IMR-90 (cell line): Measurements from ENCODE around the gene KAT6B. TPM values are rescaled to one million over a fixed set of nuclear protein-coding genes. Genes with fewer than 3 reads are reported as not detected.
A peak's percentile ranks its signal among the peaks of the same experiment; 100 is the strongest.

Experiments used
- ATAC-seq: fragments of 200-7000 bp; cut with Tn5 transposase; 2 replicates; pipeline ENCODE4 v1.9.1; 2020; ENCODE audit warnings: low read depth, mild to moderate bottlenecking, moderate library complexity
- BruUV-seq: library from RNA; stranded (reverse); fragments of 400-500 nt; replicated peaks from 2 replicates; lab custom pipeline; 2021; lab: Mats Ljungman, UMichigan
- CTCF ChIA-PET: fragments of 300-600 bp; formaldehyde crosslinking; extraction: SDS; loops from one replicate; lab custom pipeline; 2021; ENCODE audit warnings: antibody characterized with exemption; lab: Yijun Ruan, JAX
- POLR2A ChIA-PET: fragments of 300-600 bp; sonication (Branson Sonifier 250); formaldehyde crosslinking; loops from one replicate; lab custom pipeline; 2022; ENCODE audit warnings: antibody characterized with exemption; ENCODE audit not compliant: unreplicated experiment; lab: Charles Lee
- DNase-seq: peaks from one replicate; pipeline ENCODE4 v3.0.0; 2013
- H2AFZ ChIP-seq: replicated peaks from 2 replicates; pipeline ENCODE3; 2013; ENCODE audit warnings: low read length, mild to moderate bottlenecking; ENCODE audit not compliant: poor library complexity
- H2AK5ac ChIP-seq: 2 replicates; pipeline ENCODE4 v1.6.1; 2013; ENCODE audit warnings: low read depth, low read length, inconsistent platforms
- H2AK9ac ChIP-seq: replicated peaks from 2 replicates; pipeline ENCODE3; 2013; ENCODE audit warnings: mild to moderate bottlenecking, low read depth, low read length, moderate library complexity; ENCODE audit not compliant: poor library complexity
- H2BK120ac ChIP-seq: 2 replicates; pipeline ENCODE4 v1.6.1; 2013; ENCODE audit warnings: low read depth, low read length, inconsistent platforms
- H2BK15ac ChIP-seq: 3 replicates; pipeline ENCODE4 v1.6.1; 2013; ENCODE audit warnings: low read depth, low read length, inconsistent platforms
- H2BK20ac ChIP-seq: 2 replicates; pipeline ENCODE4 v1.6.1; 2013; ENCODE audit warnings: low read depth, mild to moderate bottlenecking, inconsistent platforms, low read length, moderate library complexity
- H2BK5ac ChIP-seq: 2 replicates; pipeline ENCODE4 v1.6.1; 2013; ENCODE audit warnings: mild to moderate bottlenecking, low read depth, low read length, inconsistent platforms; ENCODE audit not compliant: poor library complexity, severe bottlenecking
- H3K14ac ChIP-seq: replicated peaks from 2 replicates; pipeline ENCODE4 v1.6.1; 2013; ENCODE audit warnings: low read depth, low read length, inconsistent platforms
- H3K18ac ChIP-seq: 2 replicates; pipeline ENCODE4 v1.6.1; 2013; ENCODE audit warnings: low read depth, low read length, control low read depth
- H3K23ac ChIP-seq: 2 replicates; pipeline ENCODE4 v1.6.1; 2013; ENCODE audit warnings: low read depth, low read length, inconsistent platforms
- H3K27ac ChIP-seq: 2 replicates; pipeline ENCODE4 v1.5.1; 2013; ENCODE audit warnings: mild to moderate bottlenecking, control low read depth, low read length; ENCODE audit not compliant: insufficient read depth
- H3K27me3 ChIP-seq: 2 replicates; pipeline ENCODE4 v1.6.1; 2013; ENCODE audit warnings: low read length; ENCODE audit not compliant: control insufficient read depth, insufficient read depth
- H3K36me3 ChIP-seq: 2 replicates; pipeline ENCODE4 v1.6.1; 2013; ENCODE audit warnings: low read length, mixed read lengths; ENCODE audit not compliant: control insufficient read depth, insufficient read depth
- H3K4ac ChIP-seq: 2 replicates; pipeline ENCODE4 v1.6.1; 2013; ENCODE audit warnings: low read depth, low read length, inconsistent platforms
- H3K4me1 ChIP-seq: 2 replicates; pipeline ENCODE4 v1.6.1; 2013; ENCODE audit warnings: low read length, mixed read lengths; ENCODE audit not compliant: control insufficient read depth, insufficient read depth
- H3K4me2 ChIP-seq: 2 replicates; pipeline ENCODE4 v1.6.1; 2013; ENCODE audit warnings: low read depth, mild to moderate bottlenecking, control low read depth, low read length, moderate library complexity
- H3K4me3 ChIP-seq: 2 replicates; pipeline ENCODE4 v1.5.1; 2013; ENCODE audit warnings: low read depth, mild to moderate bottlenecking, control low read depth, low read length, moderate library complexity; ENCODE audit not compliant: insufficient read depth
- H3K56ac ChIP-seq: 2 replicates; pipeline ENCODE4 v1.6.1; 2013; ENCODE audit warnings: low read length, inconsistent platforms; ENCODE audit not compliant: insufficient read depth; ENCODE audit errors: extremely low read depth
- H3K79me1 ChIP-seq, 2 experiments: 2 replicates each; pipeline ENCODE4 v1.6.1; 2013; ENCODE audit warnings: low read length in 2 of 2, inconsistent platforms in 1 of 2, low read depth in 1 of 2
- H3K9ac ChIP-seq: 2 replicates; pipeline ENCODE4 v1.6.1; 2013; ENCODE audit warnings: low read depth, low read length, control low read depth
- H3K9me1 ChIP-seq: 2 replicates; pipeline ENCODE4 v1.6.1; 2013; ENCODE audit warnings: low read length, inconsistent platforms; ENCODE audit not compliant: insufficient read depth
- H3K9me3 ChIP-seq: 2 replicates; pipeline ENCODE4 v1.6.1; 2013; ENCODE audit warnings: low read length; ENCODE audit not compliant: control insufficient read depth, insufficient read depth
- H4K20me1 ChIP-seq: 2 replicates; pipeline ENCODE4 v1.6.1; 2013; ENCODE audit warnings: low read length, inconsistent platforms; ENCODE audit not compliant: insufficient read depth
- H4K5ac ChIP-seq: 2 replicates; pipeline ENCODE4 v1.6.1; 2013; ENCODE audit warnings: mild to moderate bottlenecking, low read depth, low read length, control low read depth
- H4K8ac ChIP-seq, 2 experiments: 2 replicates each; pipeline ENCODE4 v1.6.1; 2013; ENCODE audit warnings: low read depth in 2 of 2, low read length in 2 of 2, control low read depth in 1 of 2, inconsistent platforms in 1 of 2
- H4K91ac ChIP-seq: 2 replicates; pipeline ENCODE4 v1.6.1; 2013; ENCODE audit warnings: low read depth, low read length, inconsistent platforms; ENCODE audit not compliant: insufficient read depth
- CEBPB ChIP-seq: IDR thresholded peaks from 2 replicates; pipeline ENCODE4 v1.6.1; 2012; ENCODE audit warnings: low read depth, low read length, improper control_type of control experiment
- MAZ ChIP-seq: IDR thresholded peaks from 2 replicates; pipeline ENCODE4 v1.6.1; 2012; ENCODE audit warnings: low read depth, mild to moderate bottlenecking, low read length, improper control_type of control experiment, moderate library complexity, borderline replicate concordance
- MXI1 ChIP-seq: IDR thresholded peaks from 2 replicates; pipeline ENCODE4 v1.6.1; 2012; ENCODE audit warnings: low read depth, mild to moderate bottlenecking, low read length, moderate library complexity, borderline replicate concordance
- RAD21 ChIP-seq: IDR thresholded peaks from 2 replicates; pipeline ENCODE4 v1.6.1; 2012; ENCODE audit warnings: low read length, improper control_type of control experiment
- RCOR1 ChIP-seq: IDR thresholded peaks from 2 replicates; pipeline ENCODE4 v1.6.1; 2012; ENCODE audit warnings: mild to moderate bottlenecking, low read length, improper control_type of control experiment; ENCODE audit not compliant: insufficient replicate concordance
- SMC3 ChIP-seq: fragments of 150-350 bp; IDR thresholded peaks from 2 replicates; pipeline ENCODE4 v1.6.1; 2016; ENCODE audit warnings: low read depth, mild to moderate bottlenecking, antibody characterized with exemption, low read length, moderate library complexity
- WGBS, 2 experiments: methylation state at CpG; one replicate each; pipeline versions ENCODE4 v1.1.5 to v1.1.7; 2013; ENCODE audit warnings: missing lambda C conversion rate in 2 of 2; ENCODE audit not compliant: insufficient read length in 1 of 2; ENCODE audit errors: extremely low coverage in 2 of 2; 5-methylcytosine and 5-hydroxymethylcytosine counted together
- dilution Hi-C: fragments of 300-500 bp; cut with HindIII; formaldehyde crosslinking; loops from one replicate; pipeline ENCODE4 v1.14.3; 2018; ENCODE audit warnings: low sequenced_read_pairs; ENCODE audit not compliant: unreplicated experiment
- in situ Hi-C: fragments of 300-500 bp; cut with MboI; formaldehyde crosslinking; loops from 3 replicates; pipeline ENCODE4 v1.14.3; 2019; ENCODE audit warnings: low sequenced_read_pairs, inconsistent platforms, mixed read lengths
- intact Hi-C: fragments of 100-400 bp; cut with micrococcal nuclease; formaldehyde crosslinking; loops from 2 replicates; pipeline ENCODE4 v1.10.0; 2022
- polyA plus RNA-seq, 3 experiments: library from polyadenylated mRNA; depleted of rRNA; stranded (reverse); fragments of >200 nt; gene quantifications; 2 replicates each; pipeline ENCODE4 v1.2.3, GENCODE V29; 2012; ENCODE audit warnings: low replicate concordance in 1 of 3
- total RNA-seq: library from RNA; depleted of rRNA; stranded (reverse); fragments of >200 nt; gene quantifications from 2 replicates; pipeline ENCODE4 v1.2.3, GENCODE V29; 2012
- TF ChIP-seq, protein P1 (sequence below): conservative IDR thresholded peaks from 2 replicates; pipeline ENCODE4 v1.5.1; 2012; ENCODE audit warnings: mild to moderate bottlenecking, low read depth, low read length, improper control_type of control experiment
- TF ChIP-seq, protein P2 (sequence below): fragments of 150-350 bp; IDR thresholded peaks from 2 replicates; pipeline ENCODE4 v1.6.1; 2017; ENCODE audit warnings: mild to moderate bottlenecking, antibody characterized with exemption, low read length, low read depth

The KAT6B gene
- total and polyA plus RNA-seq, 2 of the 4 experiments (the other 2 are of a cell fraction), result 8.8 to 28.1 TPM

DNA sequence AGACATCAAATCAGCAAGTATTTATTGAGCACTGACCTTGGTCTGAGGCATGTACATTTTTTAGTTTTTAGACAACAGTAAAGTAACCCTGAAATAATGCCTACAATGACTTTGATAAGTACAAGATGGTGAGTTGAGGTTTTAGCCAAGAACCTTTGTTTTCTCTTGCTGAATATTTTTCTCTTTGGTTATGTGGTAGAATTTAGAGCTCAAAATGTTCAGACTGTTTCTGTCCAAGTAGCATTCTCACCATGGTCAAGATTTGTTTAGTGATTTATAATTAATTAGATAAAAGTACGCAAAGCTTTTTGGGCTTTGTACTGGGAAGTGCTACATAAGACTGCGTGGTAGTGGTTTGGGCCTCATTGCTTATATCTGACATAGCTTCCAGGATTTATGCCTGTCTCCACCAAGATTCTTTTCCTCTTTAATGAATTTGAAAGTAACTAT lies 102.4 kb downstream of the KAT6B start:
- Histone ChIP-seq H2BK15ac (no peak overlapping the region), H2AK9ac (no peak overlapping the region), H3K4me3 (no peak overlapping the region), H3K9ac (no peak overlapping the region), H4K91ac (0 out of 2 replicates have a peak overlapping the region, but pooled peaks have one; percentile 63), H2BK5ac (peak overlapping the region; percentile 94), H3K79me1 (peaks cover 24 to 55% of the 10 kb centered on the region in 2 experiments), H4K5ac (peak overlapping the region; percentile 12; the same call in 1 of the 2 replicates), H3K23ac (peak overlapping the region; percentile 74), H3K18ac (peak overlapping the region; percentile 76; the same call in 1 of the 2 replicates), H2AK5ac (no peak overlapping the region), H3K56ac (no peak overlapping the region), H3K4me2 (peak overlapping the region; percentile 88; the same call in 1 of the 2 replicates), H2BK20ac (peak overlapping the region; percentile 50; the same call in 1 of the 2 replicates), H2BK120ac (peak overlapping the region; percentile 75), H3K27ac (peak overlapping the region; percentile 30; the same call in 1 of the 2 replicates), H3K9me1 (peaks cover 21% of the 10 kb centered on the region), H4K20me1 (no peaks in the 10 kb centered on the region), H2AFZ (no peak overlapping the region), H3K4ac (peak overlapping the region; percentile 46; the same call in 1 of the 2 replicates), H4K8ac (peak overlapping the region in 1 of 2 experiments; percentile 51; a peak in 2 of 4 replicates), H3K9me3 (no peaks in the 10 kb centered on the region), H3K4me1 (peaks cover 22% of the 10 kb centered on the region), H3K14ac (peak overlapping the region; percentile 66; the same call in 1 of the 2 replicates), H3K27me3 (no peaks in the 10 kb centered on the region), H3K36me3 (no peaks in the 10 kb centered on the region)
- ChIA-PET POLR2A (no interaction called here), CTCF (interaction anchor here (0.8 kb wide), 1 partner anchor 91 kb away, joined by 3 read pairs; no protein-coding TSS in a partner anchor)
- whole genome bisulfite sequencing, 2 experiments, result no CpG with 5 or more reads among the region's 2 CpGs
- DNase-seq (peak; percentile 42), ATAC-seq (peak; percentile 10; the same call in 1 of the 2 replicates)
- dilution Hi-C loops, result no loop called here
- intact Hi-C loops, result loop anchor here (5.0 to 10.0 kb wide), 2 partner anchors 101 to 306 kb away; partner anchors contain the start of genes COMTD1 and KAT6B
- in situ Hi-C loops, result no loop called here
- TF ChIP-seq SMC3 (no peak), MXI1 (no peak), RAD21 (no peak), RCOR1 (no peak), MAZ (no peak), CEBPB (no peak)
- TF ChIP-seq, protein P1, sequence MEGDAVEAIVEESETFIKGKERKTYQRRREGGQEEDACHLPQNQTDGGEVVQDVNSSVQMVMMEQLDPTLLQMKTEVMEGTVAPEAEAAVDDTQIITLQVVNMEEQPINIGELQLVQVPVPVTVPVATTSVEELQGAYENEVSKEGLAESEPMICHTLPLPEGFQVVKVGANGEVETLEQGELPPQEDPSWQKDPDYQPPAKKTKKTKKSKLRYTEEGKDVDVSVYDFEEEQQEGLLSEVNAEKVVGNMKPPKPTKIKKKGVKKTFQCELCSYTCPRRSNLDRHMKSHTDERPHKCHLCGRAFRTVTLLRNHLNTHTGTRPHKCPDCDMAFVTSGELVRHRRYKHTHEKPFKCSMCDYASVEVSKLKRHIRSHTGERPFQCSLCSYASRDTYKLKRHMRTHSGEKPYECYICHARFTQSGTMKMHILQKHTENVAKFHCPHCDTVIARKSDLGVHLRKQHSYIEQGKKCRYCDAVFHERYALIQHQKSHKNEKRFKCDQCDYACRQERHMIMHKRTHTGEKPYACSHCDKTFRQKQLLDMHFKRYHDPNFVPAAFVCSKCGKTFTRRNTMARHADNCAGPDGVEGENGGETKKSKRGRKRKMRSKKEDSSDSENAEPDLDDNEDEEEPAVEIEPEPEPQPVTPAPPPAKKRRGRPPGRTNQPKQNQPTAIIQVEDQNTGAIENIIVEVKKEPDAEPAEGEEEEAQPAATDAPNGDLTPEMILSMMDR, result no peak
- TF ChIP-seq, protein P2, sequence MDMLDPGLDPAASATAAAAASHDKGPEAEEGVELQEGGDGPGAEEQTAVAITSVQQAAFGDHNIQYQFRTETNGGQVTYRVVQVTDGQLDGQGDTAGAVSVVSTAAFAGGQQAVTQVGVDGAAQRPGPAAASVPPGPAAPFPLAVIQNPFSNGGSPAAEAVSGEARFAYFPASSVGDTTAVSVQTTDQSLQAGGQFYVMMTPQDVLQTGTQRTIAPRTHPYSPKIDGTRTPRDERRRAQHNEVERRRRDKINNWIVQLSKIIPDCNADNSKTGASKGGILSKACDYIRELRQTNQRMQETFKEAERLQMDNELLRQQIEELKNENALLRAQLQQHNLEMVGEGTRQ, result no peak
- no TSS peak for BruUV-seq
